GM23338 (cell line): ENCODE results near the gene BIRC3. TPM values are rescaled to one million over a fixed set of nuclear protein-coding genes. Genes with fewer than 3 reads are reported as not detected.

Experiments used
- ATAC-seq: fragments of 200-7000 bp; cut with Tn5 transposase; 3 replicates; pipeline ENCODE4 v1.9.1; 2020
- DNase-seq: peaks from one replicate; pipeline ENCODE4 v3.0.0-alpha.2; 2015; ENCODE audit warnings: low spot score
- H2AFZ ChIP-seq: fragments of 200-600 bp; sonication (generic); 2 replicates; pipeline ENCODE4 v1.8.0; 2016; ENCODE audit warnings: antibody characterized with exemption, mild to moderate bottlenecking, moderate library complexity
- H3F3A ChIP-seq: fragments of 200-600 bp; sonication (generic); replicated peaks from 2 replicates; pipeline ENCODE4 v1.8.0; 2017; ENCODE audit warnings: antibody characterized with exemption, mixed run types, low read depth
- H3K27ac ChIP-seq: fragments of 200-600 bp; sonication (generic); 2 replicates; pipeline ENCODE4 v1.6.1; 2016; ENCODE audit warnings: low read depth
- H3K27me3 ChIP-seq: fragments of 200-600 bp; sonication (generic); 2 replicates; pipeline ENCODE4 v1.8.0; 2016; ENCODE audit warnings: mild to moderate bottlenecking, mixed run types, moderate library complexity; ENCODE audit not compliant: insufficient read depth
- H3K36me3 ChIP-seq: fragments of 200-600 bp; sonication (generic); 2 replicates; pipeline ENCODE4 v1.8.0; 2016; ENCODE audit warnings: mild to moderate bottlenecking; ENCODE audit not compliant: insufficient read depth
- H3K4me1 ChIP-seq: fragments of 200-600 bp; sonication (generic); 2 replicates; pipeline ENCODE4 v1.8.0; 2016; ENCODE audit warnings: mild to moderate bottlenecking, moderate library complexity; ENCODE audit not compliant: insufficient read depth
- H3K4me2 ChIP-seq: fragments of 200-600 bp; sonication (generic); 2 replicates; pipeline ENCODE4 v1.7.1; 2017; ENCODE audit warnings: mixed run types
- H3K4me3 ChIP-seq: fragments of 200-600 bp; sonication (generic); 2 replicates; pipeline ENCODE4 v1.6.1; 2016; ENCODE audit warnings: mixed run types
- H3K79me2 ChIP-seq: fragments of 200-600 bp; sonication (generic); replicated peaks from 2 replicates; pipeline ENCODE4 v1.8.0; 2017; ENCODE audit warnings: mild to moderate bottlenecking; ENCODE audit not compliant: insufficient read depth
- H3K9me2 ChIP-seq: fragments of 200-600 bp; sonication (generic); 2 replicates; pipeline ENCODE4 v1.8.0; 2017; ENCODE audit not compliant: insufficient read depth
- H4K20me1 ChIP-seq: fragments of 200-600 bp; sonication (generic); replicated peaks from 2 replicates; pipeline ENCODE4 v1.8.0; 2017; ENCODE audit warnings: mild to moderate bottlenecking; ENCODE audit not compliant: insufficient read depth
- H3K27ac Mint-ChIP-seq: 2 replicates; pipeline ENCODE4 v1.8.0; 2020; ENCODE audit warnings: inconsistent platforms, mild to moderate bottlenecking, moderate library complexity, mixed read lengths
- H3K27me3 Mint-ChIP-seq: 3 replicates; pipeline ENCODE4 v1.8.0; 2022; ENCODE audit warnings: low read depth, mild to moderate bottlenecking, moderate library complexity, mixed read lengths, inconsistent platforms; ENCODE audit not compliant: insufficient read depth, poor library complexity
- H3K36me3 Mint-ChIP-seq: 3 replicates; pipeline ENCODE4 v1.8.0; 2021; ENCODE audit warnings: low read depth, mild to moderate bottlenecking, inconsistent platforms, moderate library complexity, mixed read lengths
- H3K4me1 Mint-ChIP-seq: 3 replicates; pipeline ENCODE4 v1.8.0; 2020; ENCODE audit warnings: mild to moderate bottlenecking, inconsistent platforms, mixed read lengths
- H3K4me3 Mint-ChIP-seq: 3 replicates; pipeline ENCODE4 v1.8.0; 2021; ENCODE audit warnings: moderate library complexity, mild to moderate bottlenecking, inconsistent platforms, mixed read lengths
- H3K9me3 Mint-ChIP-seq: 3 replicates; pipeline ENCODE4 v1.8.0; 2020; ENCODE audit warnings: moderate library complexity, mild to moderate bottlenecking, inconsistent platforms, mixed read lengths
- CREB1 ChIP-seq: fragments of 250-450 bp; sonication (Bioruptor Pico); IDR thresholded peaks from 2 replicates; pipeline ENCODE4 v1.5.0; 2020; ENCODE audit warnings: low read depth, mild to moderate bottlenecking, moderate library complexity
- EZH2 ChIP-seq: fragments of 200-600 bp; sonication (generic); IDR thresholded peaks from one replicate; pipeline ENCODE4 v1.8.0; 2017; ENCODE audit warnings: antibody characterized with exemption, mild to moderate bottlenecking, low read depth; ENCODE audit not compliant: unreplicated experiment
- EZH2phosphoT487 ChIP-seq: fragments of 200-600 bp; sonication (generic); IDR thresholded peaks from one replicate; pipeline ENCODE4 v1.8.1; 2018; ENCODE audit warnings: antibody characterized with exemption; ENCODE audit not compliant: unreplicated experiment
- NANOG ChIP-seq: IDR thresholded peaks from 2 replicates; pipeline ENCODE4 v1.6.1; 2016; ENCODE audit warnings: antibody characterized with exemption, borderline replicate concordance
- STAT1 ChIP-seq: IDR thresholded peaks from one replicate; pipeline ENCODE4 v1.6.1; 2016; ENCODE audit warnings: antibody characterized with exemption; ENCODE audit not compliant: unreplicated experiment
- ZNF114 ChIP-seq: fragments of 250-450 bp; sonication (Bioruptor Pico); IDR thresholded peaks from 2 replicates; pipeline ENCODE4 v1.5.0; 2020; ENCODE audit warnings: mild to moderate bottlenecking, moderate library complexity
- ZNF331 ChIP-seq: fragments of 250-450 bp; sonication (Bioruptor Pico); IDR thresholded peaks from 2 replicates; pipeline ENCODE4 v1.5.0; 2020; ENCODE audit warnings: low read depth, mild to moderate bottlenecking, moderate library complexity
- ZNF462 ChIP-seq: fragments of 250-450 bp; sonication (Bioruptor Pico); IDR thresholded peaks from 2 replicates; pipeline ENCODE4 v1.5.0; 2020; ENCODE audit warnings: mild to moderate bottlenecking, moderate library complexity
- polyA plus RNA-seq: library from polyadenylated mRNA; unstranded; fragments of >200 nt; fragmentation: Nextera tagmentation; extraction: Ambion mirVana; gene quantifications from 2 replicates; pipeline ENCODE4 v1.2.1, GENCODE V29; 2016
- total RNA-seq: library from RNA; depleted of rRNA; stranded (reverse); fragments of >200 nt; shearing (Covaris generic); gene quantifications from 2 replicates; pipeline ENCODE4 v1.2.3, GENCODE V29; 2014
- TF ChIP-seq, protein P1 (sequence below), 2 experiments: fragments of 200-600 bp in 1 of 2; sonication (generic) in 1 of 2; conservative IDR thresholded peaks; 2 replicates each; pipeline versions ENCODE4 v1.5.1 to v1.6.1; 2016 to 2017; ENCODE audit warnings: antibody characterized with exemption in 2 of 2, low read depth in 2 of 2, mild to moderate bottlenecking in 2 of 2, moderate library complexity in 1 of 2
- TF ChIP-seq, protein P2 (sequence below): IDR thresholded peaks from 2 replicates; pipeline ENCODE4 v1.6.1; 2016; ENCODE audit warnings: antibody characterized with exemption
- TF ChIP-seq, protein P3 (sequence below): IDR thresholded peaks from one replicate; pipeline ENCODE4 v1.6.1; 2018; ENCODE audit warnings: antibody characterized with exemption; ENCODE audit not compliant: unreplicated experiment

The BIRC3 gene
- total and polyA plus RNA-seq, 2 experiments from 2014 or later, result 0.03 TPM; not detected in 1

GRCh38 chr11:102322560-102322959, 5.3 kb downstream of the BIRC3 start:
- Histone ChIP-seq H3K4me3 (no peak overlapping the region), H3K4me2 (no peak overlapping the region), H3K79me2 (no peaks in the 10 kb centered on the region), H3F3A (no peaks in the 10 kb centered on the region), H2AFZ (no peak overlapping the region), H4K20me1 (no peaks in the 10 kb centered on the region), H3K27me3 (peaks cover 4% of the 10 kb centered on the region; the same call in 1 of the 2 replicates), H3K4me1 (no peaks in the 10 kb centered on the region), H3K27ac (no peak overlapping the region), H3K9me2 (no peaks in the 10 kb centered on the region), H3K36me3 (no peaks in the 10 kb centered on the region)
- Mint-ChIP-seq H3K4me3 (no peak overlapping the region), H3K9me3 (no peaks in the 10 kb centered on the region; the same call in 2 of the 3 replicates), H3K27me3 (peaks cover 2% of the 10 kb centered on the region), H3K27ac (no peak overlapping the region), H3K36me3 (no peaks in the 10 kb centered on the region), H3K4me1 (peaks cover 2% of the 10 kb centered on the region; the same call in 1 of the 3 replicates)
- DNase-seq (no peak), ATAC-seq (no peak)
- TF ChIP-seq ZNF462 (CRISPR knock-in tag), result no peak
- TF ChIP-seq, protein P1, sequence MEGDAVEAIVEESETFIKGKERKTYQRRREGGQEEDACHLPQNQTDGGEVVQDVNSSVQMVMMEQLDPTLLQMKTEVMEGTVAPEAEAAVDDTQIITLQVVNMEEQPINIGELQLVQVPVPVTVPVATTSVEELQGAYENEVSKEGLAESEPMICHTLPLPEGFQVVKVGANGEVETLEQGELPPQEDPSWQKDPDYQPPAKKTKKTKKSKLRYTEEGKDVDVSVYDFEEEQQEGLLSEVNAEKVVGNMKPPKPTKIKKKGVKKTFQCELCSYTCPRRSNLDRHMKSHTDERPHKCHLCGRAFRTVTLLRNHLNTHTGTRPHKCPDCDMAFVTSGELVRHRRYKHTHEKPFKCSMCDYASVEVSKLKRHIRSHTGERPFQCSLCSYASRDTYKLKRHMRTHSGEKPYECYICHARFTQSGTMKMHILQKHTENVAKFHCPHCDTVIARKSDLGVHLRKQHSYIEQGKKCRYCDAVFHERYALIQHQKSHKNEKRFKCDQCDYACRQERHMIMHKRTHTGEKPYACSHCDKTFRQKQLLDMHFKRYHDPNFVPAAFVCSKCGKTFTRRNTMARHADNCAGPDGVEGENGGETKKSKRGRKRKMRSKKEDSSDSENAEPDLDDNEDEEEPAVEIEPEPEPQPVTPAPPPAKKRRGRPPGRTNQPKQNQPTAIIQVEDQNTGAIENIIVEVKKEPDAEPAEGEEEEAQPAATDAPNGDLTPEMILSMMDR (conservative IDR thresholded peaks at IDR 0.05; ENCODE audit: low read depth in 2 of 2), result no peak
- TF ChIP-seq, protein P2, sequence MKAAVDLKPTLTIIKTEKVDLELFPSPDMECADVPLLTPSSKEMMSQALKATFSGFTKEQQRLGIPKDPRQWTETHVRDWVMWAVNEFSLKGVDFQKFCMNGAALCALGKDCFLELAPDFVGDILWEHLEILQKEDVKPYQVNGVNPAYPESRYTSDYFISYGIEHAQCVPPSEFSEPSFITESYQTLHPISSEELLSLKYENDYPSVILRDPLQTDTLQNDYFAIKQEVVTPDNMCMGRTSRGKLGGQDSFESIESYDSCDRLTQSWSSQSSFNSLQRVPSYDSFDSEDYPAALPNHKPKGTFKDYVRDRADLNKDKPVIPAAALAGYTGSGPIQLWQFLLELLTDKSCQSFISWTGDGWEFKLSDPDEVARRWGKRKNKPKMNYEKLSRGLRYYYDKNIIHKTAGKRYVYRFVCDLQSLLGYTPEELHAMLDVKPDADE, result no peak
- no peak for TF ChIP-seq ZNF114 (CRISPR knock-in tag)
- TF ChIP-seq NANOG, result no peak
- TF ChIP-seq EZH2, result no peak
- TF ChIP-seq STAT1, result no peak
- TF ChIP-seq EZH2phosphoT487, result no peak
- TF ChIP-seq, protein P3, sequence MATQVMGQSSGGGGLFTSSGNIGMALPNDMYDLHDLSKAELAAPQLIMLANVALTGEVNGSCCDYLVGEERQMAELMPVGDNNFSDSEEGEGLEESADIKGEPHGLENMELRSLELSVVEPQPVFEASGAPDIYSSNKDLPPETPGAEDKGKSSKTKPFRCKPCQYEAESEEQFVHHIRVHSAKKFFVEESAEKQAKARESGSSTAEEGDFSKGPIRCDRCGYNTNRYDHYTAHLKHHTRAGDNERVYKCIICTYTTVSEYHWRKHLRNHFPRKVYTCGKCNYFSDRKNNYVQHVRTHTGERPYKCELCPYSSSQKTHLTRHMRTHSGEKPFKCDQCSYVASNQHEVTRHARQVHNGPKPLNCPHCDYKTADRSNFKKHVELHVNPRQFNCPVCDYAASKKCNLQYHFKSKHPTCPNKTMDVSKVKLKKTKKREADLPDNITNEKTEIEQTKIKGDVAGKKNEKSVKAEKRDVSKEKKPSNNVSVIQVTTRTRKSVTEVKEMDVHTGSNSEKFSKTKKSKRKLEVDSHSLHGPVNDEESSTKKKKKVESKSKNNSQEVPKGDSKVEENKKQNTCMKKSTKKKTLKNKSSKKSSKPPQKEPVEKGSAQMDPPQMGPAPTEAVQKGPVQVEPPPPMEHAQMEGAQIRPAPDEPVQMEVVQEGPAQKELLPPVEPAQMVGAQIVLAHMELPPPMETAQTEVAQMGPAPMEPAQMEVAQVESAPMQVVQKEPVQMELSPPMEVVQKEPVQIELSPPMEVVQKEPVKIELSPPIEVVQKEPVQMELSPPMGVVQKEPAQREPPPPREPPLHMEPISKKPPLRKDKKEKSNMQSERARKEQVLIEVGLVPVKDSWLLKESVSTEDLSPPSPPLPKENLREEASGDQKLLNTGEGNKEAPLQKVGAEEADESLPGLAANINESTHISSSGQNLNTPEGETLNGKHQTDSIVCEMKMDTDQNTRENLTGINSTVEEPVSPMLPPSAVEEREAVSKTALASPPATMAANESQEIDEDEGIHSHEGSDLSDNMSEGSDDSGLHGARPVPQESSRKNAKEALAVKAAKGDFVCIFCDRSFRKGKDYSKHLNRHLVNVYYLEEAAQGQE, result no peak
- no peak for TF ChIP-seq ZNF331 (CRISPR knock-in tag)
- no peak for TF ChIP-seq CREB1 (CRISPR knock-in tag)
